HUES48 (cell line): Measurements from ENCODE around the gene ZNF79.
A peak's percentile ranks its signal among the peaks of the same experiment; 100 is the strongest.

ENCODE experiments used
- H3K27ac ChIP-seq: one replicate; pipeline ENCODE4 v1.7.0; 2013; ENCODE audit warnings: low read depth, low read length, inconsistent platforms
- H3K27me3 ChIP-seq: 2 replicates; pipeline ENCODE4 v1.6.1; 2013; ENCODE audit warnings: mild to moderate bottlenecking, low read length; ENCODE audit not compliant: control insufficient read depth, insufficient read depth
- H3K36me3 ChIP-seq: 2 replicates; pipeline ENCODE4 v1.6.1; 2013; ENCODE audit warnings: low read length; ENCODE audit not compliant: control insufficient read depth, insufficient read depth
- H3K4me1 ChIP-seq: 2 replicates; pipeline ENCODE4 v1.6.1; 2013; ENCODE audit warnings: mild to moderate bottlenecking, low read length; ENCODE audit not compliant: control insufficient read depth, insufficient read depth
- H3K4me3 ChIP-seq: 2 replicates; pipeline ENCODE4 v1.5.1; 2013; ENCODE audit warnings: mild to moderate bottlenecking, low read depth, low read length
- H3K9ac ChIP-seq: 2 replicates; pipeline ENCODE4 v1.6.1; 2013; ENCODE audit warnings: mild to moderate bottlenecking, low read depth, low read length, moderate library complexity
- H3K9me3 ChIP-seq: 2 replicates; pipeline ENCODE4 v1.6.1; 2013; ENCODE audit warnings: low read length; ENCODE audit not compliant: control insufficient read depth, insufficient read depth

Gene ZNF79

DNA sequence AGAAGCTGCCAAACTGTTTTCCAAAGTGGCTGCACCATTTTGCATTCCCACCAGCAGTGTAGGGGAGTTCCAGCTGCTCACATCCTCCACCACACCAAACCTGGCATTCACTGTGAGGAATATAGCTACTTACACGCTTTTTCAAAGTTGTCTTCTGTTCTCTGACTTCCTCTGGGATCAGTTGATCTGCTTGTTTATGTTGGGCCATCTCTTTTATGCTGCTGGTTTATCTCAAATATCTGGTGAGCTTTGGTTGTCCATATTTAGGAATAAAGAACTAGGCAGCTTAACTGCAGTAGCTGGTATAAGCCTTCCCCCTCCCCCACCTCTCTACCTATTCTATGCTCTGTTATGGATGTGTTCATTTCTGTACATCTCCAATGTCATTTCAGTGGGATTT is 8.5 kb upstream of the ZNF79 start:
- Histone ChIP-seq H3K4me3 (no peak overlapping the region), H3K4me1 (no peaks in the 10 kb centered on the region; the same call in 1 of the 2 replicates), H3K27ac (no peak overlapping the region), H3K27me3 (no peaks in the 10 kb centered on the region), H3K9ac (no peak overlapping the region), H3K9me3 (no peaks in the 10 kb centered on the region), H3K36me3 (no peaks in the 10 kb centered on the region)

- Histone ChIP-seq H3K36me3 (no peaks in the 10 kb centered on the region), H3K27ac (no peak overlapping the region), H3K4me3 (no peak overlapping the region), H3K9ac (no peak overlapping the region), H3K9me3 (no peaks in the 10 kb centered on the region), H3K27me3 (no peaks in the 10 kb centered on the region), H3K4me1 (no peaks in the 10 kb centered on the region)
These were observed 6.8 kb upstream of the ZNF79 start for GRCh38 chr9:127417131-127418036.

DNA sequence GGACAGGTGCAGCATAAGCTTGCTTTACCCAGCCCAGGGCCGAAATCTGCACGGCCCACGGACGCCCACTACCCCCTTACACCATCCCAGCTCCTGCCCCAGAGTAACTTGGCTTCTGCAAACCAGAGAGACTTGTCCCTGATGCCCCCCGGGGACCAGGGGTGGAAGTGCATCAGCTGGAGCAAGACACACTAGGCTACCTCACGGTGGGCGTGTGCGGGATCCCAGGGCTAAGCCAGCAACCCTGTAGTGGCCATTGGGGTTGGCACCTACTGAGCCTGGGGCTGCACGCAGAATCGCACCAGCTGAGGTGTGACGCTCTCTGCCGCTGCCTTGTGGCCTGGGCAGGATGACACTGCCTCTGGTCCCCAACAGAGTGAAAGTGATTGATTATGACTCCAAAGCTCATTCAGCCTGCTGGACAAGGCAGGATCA is 6.1 kb upstream of the ZNF79 start:
- no peak overlapping the region for H3K9ac ChIP-seq
- H3K36me3 ChIP-seq, result no peaks in the 10 kb centered on the region
- H3K27ac ChIP-seq, result no peak overlapping the region
- H3K4me1 ChIP-seq, result peaks cover 5% of the 10 kb centered on the region
- H3K9me3 ChIP-seq, result no peaks in the 10 kb centered on the region
- no peak overlapping the region for H3K4me3 ChIP-seq
- H3K27me3 ChIP-seq, result no peaks in the 10 kb centered on the region

DNA sequence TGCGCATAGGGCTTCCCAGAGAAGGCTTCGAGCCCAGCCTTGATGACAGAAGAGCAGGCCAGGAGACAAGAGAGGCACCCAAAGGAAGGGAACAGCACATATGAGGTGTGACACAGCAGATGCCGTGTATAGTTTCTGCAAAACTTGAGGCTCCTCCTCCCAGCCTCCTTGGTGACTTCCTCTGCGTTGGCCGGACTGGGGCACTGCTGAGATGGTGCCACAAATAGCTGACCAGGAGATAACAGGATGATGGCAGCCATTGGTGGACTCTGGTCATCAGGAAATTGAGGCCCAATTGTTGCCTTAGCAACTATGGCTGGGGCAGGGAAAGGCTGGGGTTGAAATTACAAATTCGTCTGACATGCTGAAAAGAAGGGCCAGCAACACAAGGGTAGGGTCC is 4.8 kb upstream of the ZNF79 start:
- Histone ChIP-seq H3K4me3 (no peak overlapping the region), H3K27me3 (no peaks in the 10 kb centered on the region), H3K9me3 (no peaks in the 10 kb centered on the region), H3K27ac (no peak overlapping the region), H3K36me3 (no peaks in the 10 kb centered on the region), H3K4me1 (peaks cover 6% of the 10 kb centered on the region), H3K9ac (no peak overlapping the region)

- Histone ChIP-seq H3K36me3 (no peaks in the 10 kb centered on the region), H3K4me1 (peaks cover 6% of the 10 kb centered on the region), H3K4me3 (no peak overlapping the region), H3K9me3 (no peaks in the 10 kb centered on the region), H3K9ac (no peak overlapping the region), H3K27ac (no peak overlapping the region), H3K27me3 (no peaks in the 10 kb centered on the region)
These were observed 3.1 kb upstream of the ZNF79 start for GRCh38 chr9:127421057-127421456.

DNA sequence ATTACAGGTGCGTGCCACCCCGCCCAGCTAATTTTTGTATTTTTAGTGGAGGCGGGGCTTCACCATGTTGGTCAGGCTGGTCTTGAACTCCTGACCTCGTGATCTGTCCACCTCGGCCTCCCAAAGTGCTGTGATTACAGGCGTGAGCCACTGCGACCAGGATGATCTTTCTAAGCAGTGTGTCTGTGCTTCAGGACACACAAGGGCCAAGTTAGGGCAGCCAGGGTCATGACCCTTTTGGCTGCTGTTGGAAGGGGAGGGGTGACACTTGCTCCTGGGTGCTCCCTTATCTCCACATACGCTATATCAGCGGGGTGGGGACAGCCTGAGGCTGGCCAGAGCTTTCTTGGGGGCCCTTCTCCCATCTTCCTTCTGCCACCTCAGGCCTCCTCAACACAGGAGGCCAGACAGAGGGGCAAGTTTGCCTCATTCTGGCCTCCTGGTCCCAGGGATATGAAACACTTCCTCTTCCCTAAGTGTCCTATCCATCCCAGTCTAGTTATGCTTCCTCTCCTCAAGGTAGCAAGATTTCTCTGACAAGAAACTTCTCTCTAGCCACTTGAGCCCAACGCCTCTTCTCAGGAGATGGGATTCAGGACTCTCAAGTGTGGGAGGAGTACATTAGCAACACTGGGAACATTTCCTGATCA is 1.9 kb upstream of the ZNF79 start:
- Histone ChIP-seq H3K4me1 (peaks cover 6% of the 10 kb centered on the region), H3K27ac (no peak overlapping the region), H3K9ac (no peak overlapping the region), H3K9me3 (no peaks in the 10 kb centered on the region), H3K4me3 (no peak overlapping the region), H3K27me3 (no peaks in the 10 kb centered on the region), H3K36me3 (no peaks in the 10 kb centered on the region)

DNA sequence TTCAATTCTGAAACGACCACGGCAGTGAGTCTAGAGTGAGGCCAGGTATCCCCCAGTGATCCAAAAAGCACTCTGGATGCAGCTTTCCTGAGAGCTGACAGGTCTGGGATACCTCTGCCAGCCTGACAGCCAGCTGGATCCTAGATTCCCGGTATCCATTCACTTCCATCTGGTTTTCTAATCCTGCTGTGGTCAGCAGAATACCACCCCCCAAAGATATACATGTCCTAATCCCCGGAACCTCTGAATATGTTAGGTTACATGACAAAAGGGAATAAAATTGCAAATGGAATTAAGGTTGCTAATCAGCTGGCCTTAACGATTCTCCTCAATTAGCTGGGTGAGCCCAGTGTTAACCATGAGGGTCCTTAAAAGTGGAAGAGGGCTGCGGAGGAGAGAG is 1.4 kb upstream of the ZNF79 start:
- no peak overlapping the region for H3K27ac ChIP-seq
- H3K36me3 ChIP-seq, result no peaks in the 10 kb centered on the region
- no peaks in the 10 kb centered on the region for H3K9me3 ChIP-seq
- H3K9ac ChIP-seq, result 0 out of 2 replicates have a peak overlapping the region, but pooled peaks have one; percentile 97
- H3K27me3 ChIP-seq, result no peaks in the 10 kb centered on the region
- peak overlapping the region; percentile 92 for H3K4me3 ChIP-seq
- H3K4me1 ChIP-seq, result peaks cover 6% of the 10 kb centered on the region

GRCh38 chr9:127423476-127423933 is 677 bp upstream of the ZNF79 start:
- Histone ChIP-seq H3K4me1 (peaks cover 6% of the 10 kb centered on the region), H3K9ac (peak overlapping the region; percentile 97), H3K9me3 (no peaks in the 10 kb centered on the region), H3K27ac (peak overlapping the region; percentile 93), H3K27me3 (no peaks in the 10 kb centered on the region), H3K4me3 (peak overlapping the region; percentile 92), H3K36me3 (peaks cover 4% of the 10 kb centered on the region; the same call in 1 of the 2 replicates)

GRCh38 chr9:127424676-127424999 is 456 bp downstream of the ZNF79 start:
- peak overlapping the region; percentile 93 for H3K27ac ChIP-seq
- H3K4me1 ChIP-seq, result peaks cover 6% of the 10 kb centered on the region
- no peaks in the 10 kb centered on the region for H3K27me3 ChIP-seq
- H3K36me3 ChIP-seq, result peaks cover 14% of the 10 kb centered on the region
- peak overlapping the region; percentile 97 for H3K9ac ChIP-seq
- H3K4me3 ChIP-seq, result peak overlapping the region; percentile 92
- no peaks in the 10 kb centered on the region for H3K9me3 ChIP-seq

GRCh38 chr9:127426756-127427155 is 2.6 kb downstream of the ZNF79 start:
- peaks cover 6% of the 10 kb centered on the region for H3K4me1 ChIP-seq
- H3K27me3 ChIP-seq, result no peaks in the 10 kb centered on the region
- H3K36me3 ChIP-seq, result peaks cover 29% of the 10 kb centered on the region
- H3K9me3 ChIP-seq, result no peaks in the 10 kb centered on the region
- H3K4me3 ChIP-seq, result no peak overlapping the region
- no peak overlapping the region for H3K27ac ChIP-seq
- H3K9ac ChIP-seq, result no peak overlapping the region

DNA sequence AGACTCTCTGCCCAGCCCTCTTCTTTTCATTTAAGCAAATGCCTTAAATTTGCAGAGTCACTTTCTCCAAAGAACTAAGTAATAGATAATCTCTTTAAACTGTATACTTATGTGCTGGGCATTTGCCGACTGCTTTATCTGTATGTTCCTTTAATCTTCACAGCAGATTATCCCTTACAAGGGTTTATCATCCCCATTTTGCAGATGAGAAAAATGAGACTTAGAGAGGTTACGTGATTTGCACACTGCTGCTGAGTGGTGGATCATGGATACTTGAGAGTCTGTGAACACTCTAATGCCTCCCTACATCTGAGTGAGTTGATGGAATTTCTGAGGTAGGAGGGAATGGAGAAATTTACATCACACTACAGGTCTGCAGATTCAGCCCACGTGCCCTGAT is 4.2 kb downstream of the ZNF79 start:
- Histone ChIP-seq H3K36me3 (peaks cover 38% of the 10 kb centered on the region), H3K9ac (no peak overlapping the region), H3K27me3 (no peaks in the 10 kb centered on the region), H3K9me3 (no peaks in the 10 kb centered on the region), H3K27ac (no peak overlapping the region), H3K4me1 (no peaks in the 10 kb centered on the region; the same call in 1 of the 2 replicates), H3K4me3 (no peak overlapping the region)
